HG02759 (cell line): ENCODE measurements around the gene RGPD4.
"Not testable (repeated sequence)": the region's sequence is repeated elsewhere in the genome, so short reads cannot be mapped to it uniquely, and the experiment has no call there.

ENCODE experiments used
- ATAC-seq: cut with Tn5 transposase; IDR thresholded peaks from one replicate; pipeline ENCODE4 v1.9.1; 2021; ENCODE audit warnings: mild to moderate bottlenecking, moderate library complexity; ENCODE audit not compliant: unreplicated experiment

The RGPD4 gene

GRCh38 chr2:107916696-107917370, 90.1 kb downstream of the RGPD4 start:
- ATAC-seq, result not testable (repeated sequence)

- ATAC-seq, result no peak
These were observed 100.4 kb downstream of the RGPD4 start for GRCh38 chr2:107927034-107927534.

- no peak for ATAC-seq
These were observed 104.7 kb downstream of the RGPD4 start for GRCh38 chr2:107931412-107931811.

GRCh38 chr2:107932488-107932887, 105.8 kb downstream of the RGPD4 start:
- ATAC-seq, result no peak

- no peak for ATAC-seq
These were observed 106.3 kb downstream of the RGPD4 start for GRCh38 chr2:107932979-107933378.

- ATAC-seq, result no peak
These were observed 110.0 kb downstream of the RGPD4 start for GRCh38 chr2:107936433-107937359.
